Caco-2 (cell line): Measurements from ENCODE around the gene ATG2A. TPM values are rescaled to one million over a fixed set of nuclear protein-coding genes. Genes with fewer than 3 reads are reported as not detected.

Experiments
- BruUV-seq: library from RNA; stranded (reverse); fragments of 400-500 nt; replicated peaks from 2 replicates; lab custom pipeline; 2021; lab: Mats Ljungman, UMichigan
- CTCF ChIA-PET: fragments of 300-600 bp; sonication (Branson Sonifier 250); formaldehyde crosslinking; loops from one replicate; lab custom pipeline; 2022; ENCODE audit warnings: antibody characterized with exemption; lab: Charles Lee
- POLR2A ChIA-PET: fragments of 300-600 bp; sonication (Branson Sonifier 250); formaldehyde crosslinking; loops from one replicate; lab custom pipeline; 2022; ENCODE audit warnings: antibody characterized with exemption; lab: Charles Lee
- DNase-seq, 2 experiments: peaks; one replicate each; pipeline versions ENCODE4 v3.0.0 to v3.0.0-alpha.2; 2020 to 2022
- H3K27me3 ChIP-seq: replicated peaks from 2 replicates; pipeline ENCODE4 v1.6.0; 2011; ENCODE audit warnings: low read length; ENCODE audit not compliant: control insufficient read depth, insufficient read depth
- H3K36me3 ChIP-seq: 2 replicates; pipeline ENCODE4 v1.5.1; 2011; ENCODE audit warnings: low read length; ENCODE audit not compliant: control insufficient read depth, insufficient read depth
- H3K4me1 ChIP-seq: fragments of 250-450 bp; sonication (Bioruptor Pico); 2 replicates; pipeline ENCODE4 v1.5.1; 2020; ENCODE audit warnings: mild to moderate bottlenecking
- H3K4me3 ChIP-seq: 2 replicates; pipeline ENCODE4 v1.5.1; 2011; ENCODE audit warnings: low read depth, mild to moderate bottlenecking, control low read depth, low read length
- H3K9me3 ChIP-seq: fragments of 250-450 bp; sonication (Bioruptor Pico); 2 replicates; pipeline ENCODE4 v1.5.1; 2020; ENCODE audit warnings: mild to moderate bottlenecking, moderate library complexity
- H3K27ac Mint-ChIP-seq: one replicate; pipeline ENCODE4 v1.8.0; 2022; ENCODE audit warnings: mixed read lengths; ENCODE audit not compliant: unreplicated experiment
- H3K27me3 Mint-ChIP-seq: one replicate; pipeline ENCODE4 v1.8.0; 2022; ENCODE audit warnings: mixed read lengths; ENCODE audit not compliant: insufficient read depth, unreplicated experiment
- H3K36me3 Mint-ChIP-seq: one replicate; pipeline ENCODE4 v1.8.0; 2022; ENCODE audit warnings: mild to moderate bottlenecking, mixed read lengths; ENCODE audit not compliant: insufficient read depth, unreplicated experiment
- H3K4me1 Mint-ChIP-seq: one replicate; pipeline ENCODE4 v1.8.0; 2022; ENCODE audit warnings: low read depth, mixed read lengths; ENCODE audit not compliant: unreplicated experiment
- H3K4me3 Mint-ChIP-seq: one replicate; pipeline ENCODE4 v1.8.0; 2022; ENCODE audit warnings: mild to moderate bottlenecking, moderate library complexity, mixed read lengths; ENCODE audit not compliant: unreplicated experiment
- H3K9me3 Mint-ChIP-seq: one replicate; pipeline ENCODE4 v1.8.0; 2022; ENCODE audit warnings: mixed read lengths; ENCODE audit not compliant: unreplicated experiment
- intact Hi-C: fragments of 100-400 bp; cut with micrococcal nuclease; formaldehyde crosslinking; loops from one replicate; pipeline ENCODE4 v1.10.0; 2022; ENCODE audit not compliant: unreplicated experiment
- total RNA-seq: library from RNA; stranded (reverse); gene quantifications from 2 replicates; pipeline ENCODE4 v1.2.3, GENCODE V29; 2022
- TF ChIP-seq, protein P1 (sequence below), 2 experiments: fragments of 200-600 bp in 1 of 2; IDR thresholded peaks; 1 replicate in 1 of 2; 2 replicates in 1 of 2; pipeline versions ENCODE4 v1.5.1 to v1.8.0; 2011 to 2022; ENCODE audit warnings: antibody characterized with exemption in 1 of 2, control low read depth in 1 of 2, inconsistent platforms in 1 of 2, low read depth in 1 of 2, low read length in 1 of 2, mild to moderate bottlenecking in 1 of 2, moderate library complexity in 1 of 2; ENCODE audit not compliant: insufficient read depth in 1 of 2, severe bottlenecking in 1 of 2, unreplicated experiment in 1 of 2

The ATG2A gene
- total RNA-seq, 1 experiment from 2014 or later, result 27.9 TPM

DNA sequence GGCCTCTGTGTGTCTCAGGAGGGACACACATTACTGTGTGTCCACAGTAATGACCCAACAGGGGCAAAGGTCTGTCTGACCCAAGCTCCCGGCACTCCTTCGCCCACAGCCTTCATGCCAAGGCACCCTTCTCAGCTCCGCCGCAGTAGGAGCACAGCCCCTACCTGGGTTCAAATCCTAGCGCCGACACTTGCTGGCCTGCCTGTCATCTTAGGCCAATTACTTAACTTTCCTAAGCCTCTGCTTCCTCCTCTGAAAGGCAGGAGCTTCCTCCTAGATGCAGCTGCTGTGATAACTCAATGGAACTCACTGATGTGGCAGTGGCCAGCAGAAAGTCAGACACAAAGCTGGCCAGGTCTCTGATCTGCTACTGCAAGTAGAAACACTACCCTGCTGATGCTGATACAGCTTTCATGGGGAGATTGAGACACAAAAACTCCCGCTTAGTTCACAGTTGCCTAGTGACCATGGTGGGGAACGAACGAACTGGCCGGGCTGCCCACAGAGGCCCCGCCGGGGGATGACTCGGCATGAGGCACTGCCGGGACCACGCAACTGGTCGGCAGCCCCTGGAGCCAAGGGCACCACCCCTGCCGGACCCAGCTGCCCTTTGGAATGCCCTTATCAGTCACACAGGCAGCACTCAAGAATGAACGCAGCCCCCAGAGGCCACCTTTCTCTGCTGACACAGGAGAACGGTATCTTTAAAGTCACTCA is 46.7 kb downstream of the ATG2A start:
- H3K27ac Mint-ChIP-seq, result peak overlapping the region; percentile 90
- peaks cover 9% of the 10 kb centered on the region for H3K36me3 ChIP-seq
- H3K4me3 ChIP-seq, result no peak overlapping the region
- no TSS peak for BruUV-seq
- peaks cover 89% of the 10 kb centered on the region for H3K36me3 Mint-ChIP-seq
- ChIA-PET POLR2A (interaction anchor here (0.8 to 1.5 kb wide), 4 partner anchors 16 to 92 kb away, joined by 3 to 5 read pairs (median 4); partner anchors contain the start of gene SF1), CTCF (interaction anchor here (0.7 to 0.9 kb wide), 2 partner anchors 19 to 22 kb away, joined by 4 read pairs; no protein-coding TSS in a partner anchor)
- DNase-seq, result peak; percentile 81 to 84
- no peaks in the 10 kb centered on the region for H3K27me3 ChIP-seq
- no peaks in the 10 kb centered on the region for H3K9me3 Mint-ChIP-seq
- intact Hi-C loops, result loop anchor here (2.0 kb wide), 1 partner anchor 18 kb away; no protein-coding TSS in a partner anchor
- TF ChIP-seq, protein P1, sequence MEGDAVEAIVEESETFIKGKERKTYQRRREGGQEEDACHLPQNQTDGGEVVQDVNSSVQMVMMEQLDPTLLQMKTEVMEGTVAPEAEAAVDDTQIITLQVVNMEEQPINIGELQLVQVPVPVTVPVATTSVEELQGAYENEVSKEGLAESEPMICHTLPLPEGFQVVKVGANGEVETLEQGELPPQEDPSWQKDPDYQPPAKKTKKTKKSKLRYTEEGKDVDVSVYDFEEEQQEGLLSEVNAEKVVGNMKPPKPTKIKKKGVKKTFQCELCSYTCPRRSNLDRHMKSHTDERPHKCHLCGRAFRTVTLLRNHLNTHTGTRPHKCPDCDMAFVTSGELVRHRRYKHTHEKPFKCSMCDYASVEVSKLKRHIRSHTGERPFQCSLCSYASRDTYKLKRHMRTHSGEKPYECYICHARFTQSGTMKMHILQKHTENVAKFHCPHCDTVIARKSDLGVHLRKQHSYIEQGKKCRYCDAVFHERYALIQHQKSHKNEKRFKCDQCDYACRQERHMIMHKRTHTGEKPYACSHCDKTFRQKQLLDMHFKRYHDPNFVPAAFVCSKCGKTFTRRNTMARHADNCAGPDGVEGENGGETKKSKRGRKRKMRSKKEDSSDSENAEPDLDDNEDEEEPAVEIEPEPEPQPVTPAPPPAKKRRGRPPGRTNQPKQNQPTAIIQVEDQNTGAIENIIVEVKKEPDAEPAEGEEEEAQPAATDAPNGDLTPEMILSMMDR (IDR thresholded peaks at IDR 0.05; ENCODE audit: insufficient read depth in 1 of 2, low read depth in 1 of 2, low read length in 1 of 2, severe bottlenecking in 1 of 2, unreplicated experiment in 1 of 2), result no peak
- H3K4me3 Mint-ChIP-seq, result peak overlapping the region; percentile 62
- H3K9me3 ChIP-seq, result no peaks in the 10 kb centered on the region
- peaks cover 35% of the 10 kb centered on the region for H3K4me1 Mint-ChIP-seq
- H3K4me1 ChIP-seq, result peaks cover 66% of the 10 kb centered on the region
- H3K27me3 Mint-ChIP-seq, result no peaks in the 10 kb centered on the region

DNA sequence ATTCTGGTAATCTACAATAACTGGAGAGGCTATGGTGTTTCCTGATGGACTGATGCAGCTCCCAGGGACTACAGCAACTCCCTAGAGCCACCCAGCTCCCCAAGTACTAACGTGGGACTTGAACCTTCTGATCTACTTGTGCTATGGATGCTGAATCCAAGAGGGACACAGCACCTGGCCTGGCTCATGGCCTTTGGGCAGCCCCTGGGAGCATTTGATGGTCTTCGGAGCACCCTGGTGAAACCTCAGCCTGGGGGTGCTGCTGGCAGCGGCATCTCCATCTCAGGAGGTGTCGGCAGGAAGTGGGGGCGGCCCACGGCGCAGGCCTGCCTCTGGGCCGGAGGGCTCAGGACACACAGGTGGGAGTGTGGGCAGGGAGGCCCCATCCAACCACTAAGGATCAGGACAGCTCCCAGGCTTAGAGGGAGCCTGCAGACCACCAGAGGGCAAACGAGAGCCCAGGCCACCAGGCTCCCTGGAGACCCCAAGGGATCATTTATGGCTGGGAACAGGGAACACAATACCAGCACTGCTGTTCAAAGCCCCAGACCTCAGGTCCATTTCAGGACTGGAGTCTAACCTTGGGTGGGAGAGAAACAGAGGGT is 47.3 kb downstream of the ATG2A start:
- intact Hi-C loops, result loop anchor here (2.0 kb wide), 1 partner anchor 19 kb away; no protein-coding TSS in a partner anchor
- peaks cover 9% of the 10 kb centered on the region for H3K36me3 ChIP-seq
- no peaks in the 10 kb centered on the region for H3K9me3 ChIP-seq
- Mint-ChIP-seq H3K27me3 (no peaks in the 10 kb centered on the region), H3K36me3 (peaks cover 83% of the 10 kb centered on the region), H3K9me3 (no peaks in the 10 kb centered on the region), H3K4me1 (peaks cover 35% of the 10 kb centered on the region), H3K4me3 (no peak overlapping the region), H3K27ac (peak overlapping the region; percentile 90)
- ChIA-PET POLR2A (interaction anchor here (0.5 to 1.5 kb wide), 4 partner anchors 15 to 91 kb away, joined by 3 to 5 read pairs (median 4); partner anchors contain the start of gene SF1), CTCF (interaction anchor here (0.8 to 1.5 kb wide), 4 partner anchors 19 to 91 kb away, joined by 3 to 6 read pairs (median 4); partner anchors contain the start of gene SF1)
- no TSS peak for BruUV-seq
- no peak overlapping the region for H3K4me3 ChIP-seq
- H3K27me3 ChIP-seq, result no peaks in the 10 kb centered on the region
- H3K4me1 ChIP-seq, result peaks cover 67% of the 10 kb centered on the region
- DNase-seq, result no peak
- TF ChIP-seq, protein P1 (IDR thresholded peaks at IDR 0.05; ENCODE audit: insufficient read depth in 1 of 2, low read depth in 1 of 2, low read length in 1 of 2, severe bottlenecking in 1 of 2, unreplicated experiment in 1 of 2), result no peak

GRCh38 chr11:64868904-64869570 is 48.0 kb downstream of the ATG2A start:
- intact Hi-C loops, result no loop called here
- Mint-ChIP-seq H3K9me3 (no peaks in the 10 kb centered on the region), H3K4me1 (peaks cover 35% of the 10 kb centered on the region), H3K27ac (peak overlapping the region; percentile 90), H3K36me3 (peaks cover 76% of the 10 kb centered on the region), H3K4me3 (no peak overlapping the region), H3K27me3 (no peaks in the 10 kb centered on the region)
- Histone ChIP-seq H3K27me3 (no peaks in the 10 kb centered on the region), H3K4me1 (peaks cover 73% of the 10 kb centered on the region), H3K9me3 (no peaks in the 10 kb centered on the region), H3K36me3 (peaks cover 9% of the 10 kb centered on the region), H3K4me3 (no peak overlapping the region)
- ChIA-PET CTCF (interaction anchor here (0.8 to 1.5 kb wide), 3 partner anchors 20 to 90 kb away, joined by 3 to 6 read pairs (median 5); partner anchors contain the start of gene SF1), POLR2A (interaction anchor here (0.5 kb wide), 1 partner anchor 25 kb away, joined by 3 read pairs; no protein-coding TSS in a partner anchor)
- TF ChIP-seq, protein P1 (IDR thresholded peaks at IDR 0.05; ENCODE audit: insufficient read depth in 1 of 2, low read depth in 1 of 2, low read length in 1 of 2, severe bottlenecking in 1 of 2, unreplicated experiment in 1 of 2), result no peak
- no TSS peak for BruUV-seq
- no peak for DNase-seq
